ENCODE measurements around the gene TRPV6. TPM values are rescaled to one million over a fixed set of nuclear protein-coding genes. Genes with fewer than 3 reads are reported as not detected.
A peak's percentile ranks its signal among the peaks of the same experiment; 100 is the strongest.

TRPV6 gene
- total RNA-seq, 3 donors from 2014 or later (not counting 1 experiment from before 2014, with no cell fraction given) = not detected

DNA sequence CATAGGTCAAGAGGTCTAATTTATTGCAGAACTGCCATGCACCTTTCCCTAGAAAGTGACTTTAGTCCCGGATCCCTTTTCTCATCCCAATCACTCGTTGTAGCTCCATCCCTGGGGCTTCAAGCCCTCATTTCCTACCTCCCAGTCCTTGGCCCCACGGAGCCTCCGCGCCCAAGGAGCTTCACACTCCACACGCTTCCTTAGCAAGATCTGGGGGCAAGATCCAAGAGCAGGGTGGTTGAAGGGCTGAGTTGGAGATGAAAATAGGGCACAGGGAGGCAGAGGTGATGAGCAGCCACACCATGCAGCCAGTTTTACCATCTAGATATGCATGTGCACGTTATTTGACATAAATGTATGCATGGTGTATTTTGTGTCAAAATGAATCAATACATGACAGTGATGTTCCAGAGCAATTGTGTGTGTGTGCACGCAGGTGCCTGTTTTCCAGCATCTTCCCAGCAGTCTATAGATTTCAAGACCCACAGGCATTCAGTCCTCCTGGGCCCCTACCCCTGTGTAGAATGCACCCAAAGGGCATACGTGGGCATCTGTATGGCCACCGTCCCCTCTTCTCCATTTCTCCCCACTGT is 6.0 kb upstream of the TRPV6 start:
- intact Hi-C loops (cut with micrococcal nuclease) = no loop called here
- WGBS (ENCODE audit: insufficient coverage) = 93% methylated on average over 10 of the region's 10 CpGs
- H3K4me1 Mint-ChIP-seq = no peaks in the 10 kb centered on the region
- H3K9me3 Mint-ChIP-seq = no peaks in the 10 kb centered on the region
- H3K4me3 Mint-ChIP-seq = no peak overlapping the region
- H3K27ac Mint-ChIP-seq = no peak overlapping the region
- no peaks in the 10 kb centered on the region for H3K9me3 ChIP-seq (ENCODE audit: control insufficient read depth, insufficient read depth, low read length)
- TF ChIP-seq, protein P1, sequence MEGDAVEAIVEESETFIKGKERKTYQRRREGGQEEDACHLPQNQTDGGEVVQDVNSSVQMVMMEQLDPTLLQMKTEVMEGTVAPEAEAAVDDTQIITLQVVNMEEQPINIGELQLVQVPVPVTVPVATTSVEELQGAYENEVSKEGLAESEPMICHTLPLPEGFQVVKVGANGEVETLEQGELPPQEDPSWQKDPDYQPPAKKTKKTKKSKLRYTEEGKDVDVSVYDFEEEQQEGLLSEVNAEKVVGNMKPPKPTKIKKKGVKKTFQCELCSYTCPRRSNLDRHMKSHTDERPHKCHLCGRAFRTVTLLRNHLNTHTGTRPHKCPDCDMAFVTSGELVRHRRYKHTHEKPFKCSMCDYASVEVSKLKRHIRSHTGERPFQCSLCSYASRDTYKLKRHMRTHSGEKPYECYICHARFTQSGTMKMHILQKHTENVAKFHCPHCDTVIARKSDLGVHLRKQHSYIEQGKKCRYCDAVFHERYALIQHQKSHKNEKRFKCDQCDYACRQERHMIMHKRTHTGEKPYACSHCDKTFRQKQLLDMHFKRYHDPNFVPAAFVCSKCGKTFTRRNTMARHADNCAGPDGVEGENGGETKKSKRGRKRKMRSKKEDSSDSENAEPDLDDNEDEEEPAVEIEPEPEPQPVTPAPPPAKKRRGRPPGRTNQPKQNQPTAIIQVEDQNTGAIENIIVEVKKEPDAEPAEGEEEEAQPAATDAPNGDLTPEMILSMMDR (IDR thresholded peaks at IDR 0.05) = no peak
- no peak overlapping the region for H3K4me3 ChIP-seq (ENCODE audit: low read length)
- H3K27me3 ChIP-seq (ENCODE audit: control insufficient read depth, insufficient read depth, low read length) = no peaks in the 10 kb centered on the region
- H3K27me3 Mint-ChIP-seq (ENCODE audit: low read depth in 2 of 2) = peaks cover 0 to 8% of the 10 kb centered on the region in 2 donors
- no peaks in the 10 kb centered on the region for H3K36me3 ChIP-seq (ENCODE audit: control insufficient read depth, insufficient read depth, low read length)
- no peak for DNase-seq
- no peak for ATAC-seq
- no peak overlapping the region for H3K27ac ChIP-seq (ENCODE audit: low read length)
- no peaks in the 10 kb centered on the region for H3K4me1 ChIP-seq (ENCODE audit: control insufficient read depth, insufficient read depth, low read length)
- H3K36me3 Mint-ChIP-seq = no peaks in the 10 kb centered on the region

DNA sequence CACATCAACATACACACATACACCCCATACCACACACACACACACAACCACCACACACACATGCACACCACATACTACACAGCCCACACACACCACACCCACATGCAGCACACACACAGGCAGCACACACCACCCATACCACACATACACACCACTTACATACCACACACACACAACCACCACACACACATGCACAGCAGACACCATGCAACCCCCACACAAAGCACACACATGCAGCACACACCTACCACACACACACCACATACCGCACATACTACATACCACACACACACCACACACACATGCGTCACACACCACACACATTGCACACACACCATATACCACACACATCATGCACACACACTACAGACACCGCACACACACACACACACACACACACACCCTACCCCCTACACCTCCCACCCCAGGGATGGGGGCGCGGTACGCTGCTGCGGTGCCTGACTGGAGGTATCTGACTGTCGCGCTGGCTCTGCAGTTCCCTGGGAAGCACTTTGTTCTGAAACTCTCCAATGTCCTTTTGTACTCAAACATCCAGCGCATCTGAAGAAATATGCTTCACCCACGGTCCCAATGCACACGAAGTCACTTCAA is 5.4 kb upstream of the TRPV6 start:
- Histone ChIP-seq H3K4me1 (ENCODE audit: control insufficient read depth, insufficient read depth, low read length) (no peaks in the 10 kb centered on the region), H3K27me3 (ENCODE audit: control insufficient read depth, insufficient read depth, low read length) (no peaks in the 10 kb centered on the region), H3K4me3 (ENCODE audit: low read length) (no peak overlapping the region), H3K36me3 (ENCODE audit: control insufficient read depth, insufficient read depth, low read length) (no peaks in the 10 kb centered on the region), H3K9me3 (ENCODE audit: control insufficient read depth, insufficient read depth, low read length) (no peaks in the 10 kb centered on the region), H3K27ac (ENCODE audit: low read length) (no peak overlapping the region)
- no peaks in the 10 kb centered on the region for H3K9me3 Mint-ChIP-seq
- intact Hi-C loops (cut with micrococcal nuclease) = no loop called here
- no peak overlapping the region for H3K27ac Mint-ChIP-seq
- TF ChIP-seq, protein P1 (IDR thresholded peaks at IDR 0.05) = no peak
- no peaks in the 10 kb centered on the region for H3K4me1 Mint-ChIP-seq
- peaks cover 0 to 3% of the 10 kb centered on the region in 2 donors for H3K27me3 Mint-ChIP-seq (ENCODE audit: low read depth in 2 of 2)
- H3K4me3 Mint-ChIP-seq = no peak overlapping the region
- H3K36me3 Mint-ChIP-seq = no peaks in the 10 kb centered on the region
- ATAC-seq (peak in 1 of 3 donors; percentile 28), DNase-seq (peak in 1 of 2 donors; percentile 2)
- WGBS (ENCODE audit: insufficient coverage) = 93% methylated on average over 12 of the region's 12 CpGs

DNA sequence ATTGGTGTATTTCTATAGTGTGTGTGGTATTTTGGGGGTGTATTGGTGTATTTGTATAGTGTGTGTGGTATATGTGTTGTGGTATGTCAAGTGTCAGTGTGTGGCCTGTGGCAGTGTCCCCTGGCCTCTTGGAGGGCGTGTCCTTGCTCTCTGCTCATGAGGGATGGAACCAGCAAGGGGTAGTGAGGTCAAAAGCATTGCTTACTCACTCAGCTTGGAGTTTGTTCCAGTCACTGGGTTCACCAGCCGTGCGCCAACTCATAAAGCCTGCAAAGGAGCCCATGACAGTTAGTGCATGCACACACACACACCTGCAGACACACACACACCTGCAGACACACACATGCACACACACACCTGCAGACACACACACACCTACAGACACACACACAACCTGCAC is 4.3 kb upstream of the TRPV6 start:
- intact Hi-C loops (cut with micrococcal nuclease) = no loop called here
- no peaks in the 10 kb centered on the region for H3K9me3 ChIP-seq (ENCODE audit: control insufficient read depth, insufficient read depth, low read length)
- Mint-ChIP-seq H3K4me3 (no peak overlapping the region), H3K27me3 (ENCODE audit: low read depth in 2 of 2) (peaks cover 0 to 3% of the 10 kb centered on the region in 2 donors), H3K27ac (no peak overlapping the region), H3K4me1 (no peaks in the 10 kb centered on the region), H3K36me3 (no peaks in the 10 kb centered on the region), H3K9me3 (no peaks in the 10 kb centered on the region)
- H3K4me3 ChIP-seq (ENCODE audit: low read length) = no peak overlapping the region
- H3K4me1 ChIP-seq (ENCODE audit: control insufficient read depth, insufficient read depth, low read length) = no peaks in the 10 kb centered on the region
- ATAC-seq (no peak), DNase-seq (no peak)
- H3K27me3 ChIP-seq (ENCODE audit: control insufficient read depth, insufficient read depth, low read length) = no peaks in the 10 kb centered on the region
- TF ChIP-seq, protein P1 (IDR thresholded peaks at IDR 0.05) = no peak
- H3K36me3 ChIP-seq (ENCODE audit: control insufficient read depth, insufficient read depth, low read length) = no peaks in the 10 kb centered on the region
- H3K27ac ChIP-seq (ENCODE audit: low read length) = no peak overlapping the region
- 46% methylated on average over 3 of the region's 3 CpGs for WGBS (ENCODE audit: insufficient coverage)

Measured in natural killer cell (primary cell).